Ovary (tissue), 9 donors: Measurements from ENCODE around the gene THAP6. TPM values are rescaled to one million over a fixed set of nuclear protein-coding genes. Genes with fewer than 3 reads are reported as not detected.
"Not testable (repeated sequence)": the region's sequence is repeated elsewhere in the genome, so short reads cannot be mapped to it uniquely, and the experiment has no call there.

Experiments
- DNase-seq, 5 donors: peaks; one replicate each; pipeline ENCODE4 v3.0.0-alpha.2; 2019 to 2020
- H3K27ac ChIP-seq, 2 donors: fragments of 200-600 bp; one replicate each; pipeline versions ENCODE4 v1.5.1 to v1.8.0; 2019 to 2022
- H3K27me3 ChIP-seq: fragments of 200-600 bp; one replicate; pipeline ENCODE4 v1.8.0; 2022
- H3K36me3 ChIP-seq: fragments of 200-600 bp; sonication (generic); one replicate; pipeline ENCODE4 v1.5.1; 2019
- H3K4me1 ChIP-seq: one replicate; pipeline ENCODE4 v1.8.1; 2013; ENCODE audit warnings: mild to moderate bottlenecking, moderate library complexity; ENCODE audit not compliant: insufficient read depth
- H3K4me3 ChIP-seq: fragments of 200-600 bp; sonication (generic); one replicate; pipeline ENCODE4 v1.5.1; 2017
- H3K9me3 ChIP-seq, 2 donors: fragments of 200-600 bp in 1 of 2; sonication (generic) in 1 of 2; one replicate each; pipeline versions ENCODE4 v1.5.1 to v1.8.1; 2013 to 2019; ENCODE audit warnings: mild to moderate bottlenecking in 1 of 2, moderate library complexity in 1 of 2
- EP300 ChIP-seq: sonication (generic); formaldehyde crosslinking; IDR thresholded peaks from one replicate; pipeline ENCODE4 v1.6.1; 2017; ENCODE audit warnings: antibody characterized with exemption
- POLR2A ChIP-seq: fragments of 450-650 bp; IDR thresholded peaks from one replicate; pipeline ENCODE4 v1.6.1; 2017; ENCODE audit warnings: antibody characterized with exemption, mild to moderate bottlenecking, moderate library complexity
- WGBS, 3 donors: extraction: QIAGEN DNeasy Blood & Tissue Kit in 1 of 3; methylation state at CpG; one replicate each; pipeline versions ENCODE4 v1.1.5 to v1.1.7; 2013 to 2017; 5-methylcytosine and 5-hydroxymethylcytosine counted together
- intact Hi-C, 4 donors: fragments of 100-400 bp; cut with DNase I; formaldehyde crosslinking; loops; one replicate each; pipeline versions ENCODE4 v1.11.0 to v1.15.1; 2022 to 2023
- polyA plus RNA-seq, 2 donors: library from polyadenylated mRNA; stranded (reverse); fragments of 200-250 nt in 1 of 2; fragments of 350-450 nt in 1 of 2; fragmentation: Illumina TruSeq in 1 of 2; extraction: RNeasy Lipid Tissue Mini Kit (QIAGEN cat#74804) in 1 of 2; gene quantifications; one replicate each; pipeline ENCODE4 v1.2.3, GENCODE V29; 2013 to 2014
- total RNA-seq, 7 donors: library from RNA; depleted of rRNA in 2 of 7; stranded (reverse); fragments of >200 nt in 2 of 7; fragmentation: NEBNext Ultra II Directional in 3 of 7; extraction: Animal tissue kit (Norgen Biotek cat#: 25700) in 3 of 7; gene quantifications; one replicate each; pipeline versions ENCODE4 v1.1.0 to v1.2.4, GENCODE V29; 2016 to 2023
- TF ChIP-seq, protein P1 (sequence below), 3 donors: fragments of 450-650 bp in 2 of 3; fragments of 200-600 bp in 1 of 3; IDR thresholded peaks; one replicate each; pipeline versions ENCODE4 v1.5.1 to v1.8.0; 2016 to 2022; ENCODE audit warnings: antibody characterized with exemption in 3 of 3, mild to moderate bottlenecking in 1 of 3
- donor health status: DM: no; HTN: no; CAD: no; lungs with moderate emphysema.
- donor health status: DM: no; HTN: no; CAD: no.
- donor health status: Bipolar disorder and iron deficiency.
- donor health status: DM: yes; HTN: yes; CAD: no.
- donor health status: DM: no; HTN: no; CAD: no.
- donor health status: DM: yes; HTN: yes; CAD: no.

The THAP6 gene
- total and polyA plus RNA-seq, 9 donors: 7.4 to 30.7 (median 15.7) TPM

DNA sequence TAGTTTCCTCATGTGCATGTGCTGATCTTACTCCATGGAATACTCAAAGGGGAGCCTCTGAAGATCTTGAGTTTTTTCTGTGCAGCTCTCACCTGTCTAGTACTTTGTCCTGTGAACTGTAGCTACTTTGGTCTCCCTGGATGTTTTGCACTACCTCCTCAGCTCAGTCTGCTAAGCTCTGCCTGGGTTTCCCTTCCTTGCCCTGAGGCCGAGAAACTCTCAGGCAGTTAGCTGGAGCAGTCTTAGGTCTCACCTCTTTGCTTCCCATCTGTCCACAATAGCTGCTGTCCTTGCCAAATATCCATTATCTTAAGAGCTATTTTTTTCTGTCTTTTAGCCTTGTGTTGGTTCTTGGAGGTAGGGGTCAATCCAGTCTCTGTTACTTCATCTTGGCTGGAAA, 11.6 kb downstream of the THAP6 start:
- Histone ChIP-seq H3K27ac (no peak overlapping the region), H3K4me3 (no peak overlapping the region), H3K27me3 (no peaks in the 10 kb centered on the region), H3K9me3 (peaks cover 0 to 3% of the 10 kb centered on the region in 2 donors), H3K4me1 (peaks cover 2% of the 10 kb centered on the region), H3K36me3 (no peaks in the 10 kb centered on the region)
- DNase-seq: no peak
- 68 to 85% (median 80%) methylated on average over 1 of the region's 1 CpG for WGBS, 3 donors
- TF ChIP-seq EP300: no peak
- TF ChIP-seq POLR2A: no peak
- TF ChIP-seq, protein P1, sequence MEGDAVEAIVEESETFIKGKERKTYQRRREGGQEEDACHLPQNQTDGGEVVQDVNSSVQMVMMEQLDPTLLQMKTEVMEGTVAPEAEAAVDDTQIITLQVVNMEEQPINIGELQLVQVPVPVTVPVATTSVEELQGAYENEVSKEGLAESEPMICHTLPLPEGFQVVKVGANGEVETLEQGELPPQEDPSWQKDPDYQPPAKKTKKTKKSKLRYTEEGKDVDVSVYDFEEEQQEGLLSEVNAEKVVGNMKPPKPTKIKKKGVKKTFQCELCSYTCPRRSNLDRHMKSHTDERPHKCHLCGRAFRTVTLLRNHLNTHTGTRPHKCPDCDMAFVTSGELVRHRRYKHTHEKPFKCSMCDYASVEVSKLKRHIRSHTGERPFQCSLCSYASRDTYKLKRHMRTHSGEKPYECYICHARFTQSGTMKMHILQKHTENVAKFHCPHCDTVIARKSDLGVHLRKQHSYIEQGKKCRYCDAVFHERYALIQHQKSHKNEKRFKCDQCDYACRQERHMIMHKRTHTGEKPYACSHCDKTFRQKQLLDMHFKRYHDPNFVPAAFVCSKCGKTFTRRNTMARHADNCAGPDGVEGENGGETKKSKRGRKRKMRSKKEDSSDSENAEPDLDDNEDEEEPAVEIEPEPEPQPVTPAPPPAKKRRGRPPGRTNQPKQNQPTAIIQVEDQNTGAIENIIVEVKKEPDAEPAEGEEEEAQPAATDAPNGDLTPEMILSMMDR (IDR thresholded peaks at IDR 0.05): no peak
- intact Hi-C loops: no loop called here

DNA sequence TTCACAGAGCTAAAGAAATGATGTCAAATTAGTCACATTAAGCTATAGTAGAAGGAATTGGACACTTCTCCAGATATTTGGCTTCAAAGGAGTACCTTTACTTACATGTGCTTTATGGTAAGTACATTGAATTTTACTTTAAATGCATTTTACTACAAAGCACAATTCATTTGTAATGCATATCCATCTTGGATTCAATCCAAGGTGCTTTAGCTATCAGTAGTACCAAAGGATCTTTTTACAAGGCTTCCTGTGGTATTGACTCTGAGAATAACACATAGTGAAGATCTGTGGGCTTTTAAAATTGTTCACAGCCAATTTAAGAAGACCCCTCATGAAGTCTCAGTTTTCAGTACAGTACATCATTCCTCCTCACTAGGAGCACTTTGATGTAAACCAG, 13.2 kb downstream of the THAP6 start:
- H3K27ac ChIP-seq: no peak overlapping the region
- H3K9me3 ChIP-seq: peaks cover 0 to 9% of the 10 kb centered on the region in 2 donors
- DNase-seq: no peak
- intact Hi-C loops: no loop called here
- H3K36me3 ChIP-seq: no peaks in the 10 kb centered on the region
- H3K4me3 ChIP-seq: no peak overlapping the region
- peaks cover 2% of the 10 kb centered on the region for H3K4me1 ChIP-seq
- H3K27me3 ChIP-seq: no peaks in the 10 kb centered on the region
- TF ChIP-seq POLR2A (no peak), EP300 (no peak)
- TF ChIP-seq, protein P1 (IDR thresholded peaks at IDR 0.05): no peak

DNA sequence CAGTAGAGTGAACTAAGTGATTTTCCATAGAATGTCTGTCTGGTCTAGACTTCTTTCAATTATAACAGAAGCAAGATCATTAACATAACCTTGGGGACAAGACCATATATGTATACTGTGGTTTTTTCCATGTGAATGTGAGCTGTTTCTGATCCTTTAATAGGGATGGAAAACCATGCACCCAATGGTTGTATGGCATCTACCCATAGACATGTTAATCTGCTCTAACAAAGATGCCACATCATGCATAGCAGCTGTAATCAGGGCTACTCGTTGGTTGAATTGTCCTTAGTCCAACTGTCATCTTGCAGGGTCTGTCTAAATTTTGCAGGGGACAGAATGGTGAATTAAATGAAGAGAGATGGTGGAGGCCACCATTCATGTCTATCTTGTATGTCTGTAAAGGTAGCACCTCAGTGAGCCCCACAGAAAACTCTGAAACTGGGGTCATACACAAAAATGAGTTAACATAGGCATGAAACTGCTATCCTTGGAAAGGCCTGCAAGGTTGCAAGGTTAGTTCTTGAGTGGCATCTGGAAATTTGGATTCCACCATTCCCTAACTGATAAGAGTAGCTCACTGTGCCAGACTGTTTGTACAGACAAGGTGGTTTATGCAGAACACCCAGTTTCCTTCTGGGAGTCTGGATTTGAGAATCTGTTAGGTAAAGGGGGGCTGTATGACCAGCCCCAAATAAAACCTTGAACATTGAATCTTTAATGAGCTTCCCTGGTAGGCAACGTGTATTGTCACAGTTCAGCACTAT, 16.5 kb downstream of the THAP6 start:
- H3K27me3 ChIP-seq: no peaks in the 10 kb centered on the region
- H3K9me3 ChIP-seq: peaks cover 0 to 12% of the 10 kb centered on the region in 2 donors
- H3K27ac ChIP-seq: no peak overlapping the region
- DNase-seq: no peak
- peaks cover 2% of the 10 kb centered on the region for H3K4me1 ChIP-seq
- WGBS, 3 donors: 96 to 98% (median 96%) methylated on average over 2 of the region's 2 CpGs
- intact Hi-C loops: no loop called here
- TF ChIP-seq EP300 (no peak), POLR2A (no peak)
- TF ChIP-seq, protein P1 (IDR thresholded peaks at IDR 0.05): no peak
- H3K4me3 ChIP-seq: no peak overlapping the region
- no peaks in the 10 kb centered on the region for H3K36me3 ChIP-seq

DNA sequence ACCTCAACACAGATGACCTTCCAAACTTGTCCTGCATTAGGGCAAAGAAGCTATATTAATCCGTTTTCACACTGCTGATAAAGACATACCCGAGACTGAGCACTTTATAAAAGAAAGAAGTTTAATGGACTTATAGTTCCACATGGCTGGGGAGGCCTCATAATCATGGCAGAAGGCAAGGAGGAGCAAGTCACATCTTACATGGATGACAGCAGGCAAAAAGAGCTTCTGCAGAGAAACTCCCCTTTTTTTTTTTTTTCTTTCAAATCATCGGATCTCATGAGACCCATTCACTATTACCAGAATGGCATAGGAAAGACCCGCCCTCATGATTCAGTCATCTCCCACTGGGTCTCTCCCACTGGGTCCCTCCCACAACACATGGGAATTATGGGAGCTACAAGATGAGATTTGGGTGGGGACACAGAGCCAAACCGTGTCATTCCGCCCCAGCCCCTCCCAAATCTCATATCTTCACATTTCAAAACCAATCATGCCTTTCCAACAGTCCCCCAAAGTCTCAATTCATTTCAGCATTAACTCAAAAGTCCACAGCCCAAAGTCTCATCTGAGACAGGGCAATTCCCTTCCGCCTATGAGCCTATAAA, 17.4 kb downstream of the THAP6 start:
- intact Hi-C loops, DNase-seq, H3K36me3 ChIP-seq, H3K4me1 ChIP-seq, H3K4me3 ChIP-seq, H3K27ac ChIP-seq, H3K27me3 ChIP-seq: not testable (repeated sequence)
- 76 to 100% (median 96%) methylated on average over 7 of the region's 7 CpGs for whole genome bisulfite sequencing, 3 donors
- peaks cover 0 to 12% of the 10 kb centered on the region in 2 donors for H3K9me3 ChIP-seq

DNA sequence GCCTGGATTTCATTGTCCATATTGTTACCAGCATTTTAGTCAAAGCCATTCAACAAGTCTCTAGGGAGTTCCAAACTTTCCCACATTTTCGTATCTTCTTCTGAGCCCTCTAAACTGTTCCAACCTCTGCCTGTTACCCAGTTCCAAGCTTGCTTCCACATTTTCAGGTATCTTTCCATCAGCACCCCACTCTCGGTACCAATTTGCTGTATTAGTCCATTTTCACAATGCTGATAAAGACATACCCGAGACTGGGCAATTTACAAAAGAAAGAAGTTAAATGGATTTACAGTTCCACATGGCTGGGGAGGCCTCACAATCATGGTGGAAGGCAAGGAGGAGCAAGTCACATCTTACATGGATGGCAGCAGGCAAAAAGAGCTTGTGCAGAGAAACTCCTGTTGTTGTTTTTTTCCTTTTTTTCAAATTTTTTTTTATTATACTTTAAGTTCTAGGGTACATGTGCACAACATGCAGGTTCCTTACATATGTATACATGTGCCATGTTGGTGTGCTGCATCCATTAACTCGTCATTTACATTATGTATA, 19.1 kb downstream of the THAP6 start:
- H3K36me3 ChIP-seq, H3K27me3 ChIP-seq, DNase-seq, intact Hi-C loops, H3K27ac ChIP-seq, H3K4me1 ChIP-seq, H3K4me3 ChIP-seq: not testable (repeated sequence)
- 95 to 99% (median 97%) methylated on average over 4 of the region's 4 CpGs for WGBS, 3 donors
- peaks cover 0 to 12% of the 10 kb centered on the region in 2 donors for H3K9me3 ChIP-seq

DNA sequence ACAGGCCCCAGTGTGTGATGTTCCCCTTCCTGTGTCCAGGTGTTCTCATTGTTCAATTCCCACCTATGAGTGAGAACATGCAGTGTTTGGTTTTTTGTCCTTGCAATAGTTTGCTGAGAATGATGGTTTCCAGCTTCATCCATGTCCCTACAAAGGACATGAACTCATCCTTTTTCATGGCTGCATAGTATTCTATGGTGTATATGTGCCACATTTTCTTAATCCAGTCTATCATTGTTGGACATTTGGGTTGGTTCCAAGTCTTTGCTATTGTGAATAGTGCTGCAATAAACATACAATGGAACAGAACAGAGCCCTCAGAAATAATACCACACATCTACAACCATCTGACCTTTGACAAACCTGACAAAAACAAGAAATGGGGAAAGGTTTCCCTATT, 19.7 kb downstream of the THAP6 start:
- intact Hi-C loops, H3K27me3 ChIP-seq, H3K4me3 ChIP-seq, H3K4me1 ChIP-seq, H3K27ac ChIP-seq, H3K36me3 ChIP-seq, DNase-seq: not testable (repeated sequence)
- H3K9me3 ChIP-seq: peaks cover 0 to 12% of the 10 kb centered on the region in 2 donors

DNA sequence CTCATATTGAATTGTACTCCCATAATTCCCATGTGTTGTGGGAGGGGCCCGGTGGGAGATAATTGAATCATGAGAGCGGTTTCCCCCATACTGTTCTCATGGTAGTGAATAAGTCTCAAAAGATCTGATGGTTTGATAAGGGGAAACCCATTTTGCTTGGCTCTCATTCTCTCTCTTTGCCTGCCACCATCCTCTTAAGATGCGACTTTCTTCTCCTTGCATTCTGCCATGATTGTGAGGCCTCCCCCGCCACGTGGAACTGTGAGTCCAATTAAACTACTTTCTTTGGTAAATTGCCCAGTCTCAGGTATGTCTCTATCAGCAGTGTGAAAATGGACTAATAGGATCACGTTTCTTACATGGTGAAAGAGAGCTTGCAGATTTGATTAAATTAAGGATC, 23.0 kb downstream of the THAP6 start:
- DNase-seq, H3K27ac ChIP-seq, H3K4me3 ChIP-seq, H3K9me3 ChIP-seq, intact Hi-C loops, H3K36me3 ChIP-seq, H3K27me3 ChIP-seq, H3K4me1 ChIP-seq: not testable (repeated sequence)
- WGBS, 3 donors: 76 to 86% (median 78%) methylated on average over 6 of the region's 6 CpGs
